A673 (cell line): Measurements from ENCODE around the gene GAS6.

Experiments used
- CTCF ChIP-seq: fragments of 300-800, 200-600 bp; sonication (generic); conservative IDR thresholded peaks from 2 replicates; pipeline ENCODE4 v1.5.1; 2017; ENCODE audit warnings: low read depth, mild to moderate bottlenecking, antibody characterized with exemption, low read length, moderate library complexity, mixed read lengths
- EZH2 ChIP-seq: fragments of 200-600 bp; sonication (generic); IDR thresholded peaks from 2 replicates; pipeline ENCODE4 v1.6.1; 2017; ENCODE audit warnings: borderline replicate concordance, low read depth, mild to moderate bottlenecking, mixed read lengths, antibody characterized with exemption, low read length; ENCODE audit not compliant: poor library complexity, severe bottlenecking

- no peak for TF ChIP-seq CTCF
- TF ChIP-seq EZH2, result no peak
Observed at GRCh38 chr13:113833111-113833830, 30.6 kb downstream of the GAS6 start.
